DMS153 (cell line): ENCODE results near the gene TMEM98.
"Not testable (repeated sequence)": the region's sequence is repeated elsewhere in the genome, so short reads cannot be mapped to it uniquely, and the experiment has no call there.

Source experiments
- DNase-seq: peaks from one replicate; lab custom pipeline; 2025; lab: John Stamatoyannopoulos, UW

Gene TMEM98

DNA sequence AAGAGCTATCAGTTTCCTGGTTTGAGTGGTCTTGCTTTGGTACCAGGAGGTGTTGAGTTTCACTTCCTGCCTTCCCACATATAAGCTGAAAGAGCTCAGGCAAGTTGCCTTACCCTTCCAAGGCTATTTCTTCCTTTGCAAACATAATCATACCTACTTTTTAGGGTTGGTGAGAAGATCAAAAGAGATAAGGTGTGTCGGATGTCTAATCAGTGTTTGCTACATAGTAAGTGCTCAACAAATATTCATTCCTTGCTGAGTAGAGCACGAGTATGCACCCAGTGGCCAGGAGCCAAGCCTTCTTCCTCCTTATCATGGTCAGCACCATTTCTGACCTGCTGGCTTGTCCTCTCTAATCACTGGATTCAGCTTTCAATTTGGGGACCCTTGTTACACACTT is 12.7 kb upstream of the TMEM98 start:
- no peak for DNase-seq

DNA sequence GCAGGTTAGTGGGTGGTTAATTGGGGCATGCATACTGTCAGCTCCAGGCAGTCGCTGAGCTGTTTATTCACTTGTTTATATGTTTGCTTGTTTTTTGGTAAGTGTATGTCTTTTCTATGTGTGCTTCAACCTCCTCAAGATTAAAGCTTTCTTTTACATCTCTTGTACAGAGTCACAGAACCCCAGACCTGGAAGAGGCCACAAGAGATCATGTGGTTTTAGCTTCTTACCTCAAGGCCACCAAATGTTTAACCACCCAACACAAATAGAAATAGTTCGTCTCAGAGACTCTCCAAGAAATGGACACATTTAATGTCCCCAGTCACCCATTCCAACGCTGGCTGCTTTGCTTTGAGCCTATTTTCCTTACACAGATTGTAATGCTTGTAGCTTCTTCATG is 11.8 kb upstream of the TMEM98 start:
- DNase-seq = no peak

DNA sequence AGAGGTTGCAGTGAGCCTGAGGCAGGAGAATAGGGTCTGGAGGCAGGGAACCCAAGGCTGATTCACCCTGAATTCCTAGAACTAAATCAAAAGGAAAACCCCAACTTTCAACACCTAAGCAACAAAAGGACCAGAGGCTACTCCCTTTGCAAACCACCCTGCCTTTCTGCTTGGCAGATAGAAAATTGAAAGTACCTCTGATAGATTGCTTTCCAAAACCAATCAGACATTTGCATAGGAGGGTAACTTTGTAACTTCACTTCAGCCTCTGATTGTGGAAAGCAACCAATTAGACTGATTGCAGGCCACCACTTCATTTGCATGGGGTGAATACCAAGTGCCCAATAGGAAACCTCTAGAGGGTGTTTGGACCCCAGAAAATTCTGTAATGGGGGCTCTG is 10.9 kb upstream of the TMEM98 start:
- DNase-seq = no peak

DNA sequence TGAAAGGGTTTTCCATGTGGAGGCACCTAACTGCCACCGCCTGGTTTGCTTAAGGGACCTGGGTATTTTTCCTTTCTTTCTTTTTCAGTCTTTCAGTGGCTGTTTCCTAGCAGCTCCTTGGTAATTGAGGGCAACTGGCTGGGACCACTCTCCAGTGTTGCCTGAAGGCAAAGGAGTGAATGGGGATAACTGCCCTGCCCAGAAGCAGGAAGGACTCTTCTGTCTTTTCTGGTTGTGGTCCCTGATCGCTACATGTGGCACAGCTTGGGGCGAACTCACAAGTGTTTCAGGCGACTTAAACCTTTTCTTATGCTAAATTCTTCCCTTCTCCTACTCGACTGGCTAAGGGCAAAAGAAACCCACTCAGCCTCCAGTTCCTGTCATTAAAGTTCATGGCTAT is 10.1 kb upstream of the TMEM98 start:
- no peak for DNase-seq

DNA sequence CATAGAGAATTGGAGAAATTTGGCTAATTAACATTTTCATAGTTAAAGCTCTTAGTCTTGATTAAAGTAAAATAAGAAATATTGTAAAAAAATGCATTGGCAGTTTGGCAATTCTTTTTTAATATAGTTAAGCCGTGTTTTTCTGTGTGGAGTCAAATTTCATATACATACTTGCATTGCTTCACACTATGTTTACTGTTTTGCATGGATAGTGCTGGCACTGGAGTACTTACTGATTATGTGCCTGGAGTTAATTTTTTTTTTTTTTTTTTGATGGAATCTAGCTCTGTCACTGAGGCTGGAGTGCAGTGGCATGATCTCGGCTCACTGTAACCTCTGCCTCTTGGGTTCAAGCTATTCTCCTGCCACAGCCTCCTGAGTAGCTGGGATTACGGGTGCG is 8.1 kb upstream of the TMEM98 start:
- DNase-seq = not testable (repeated sequence)

DNA sequence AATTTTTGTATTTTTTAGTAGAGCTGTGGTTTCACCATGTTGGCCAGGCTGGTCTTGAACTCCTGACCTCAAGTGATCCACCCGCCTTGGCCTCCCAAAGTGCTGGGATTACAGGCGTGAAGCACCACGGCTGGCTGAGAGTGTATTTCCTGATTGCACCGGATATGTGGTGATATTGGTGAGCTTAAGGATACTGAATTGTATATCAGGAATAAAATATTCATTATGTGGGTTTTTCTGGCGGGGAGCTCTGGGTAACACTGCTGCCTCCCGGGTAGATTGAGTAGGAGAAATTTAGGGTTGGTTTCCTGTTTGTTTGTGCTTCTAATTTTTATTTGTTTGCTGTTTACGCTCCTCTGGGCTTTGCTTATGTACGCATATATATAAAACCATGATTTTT is 7.7 kb upstream of the TMEM98 start:
- DNase-seq = no peak

DNA sequence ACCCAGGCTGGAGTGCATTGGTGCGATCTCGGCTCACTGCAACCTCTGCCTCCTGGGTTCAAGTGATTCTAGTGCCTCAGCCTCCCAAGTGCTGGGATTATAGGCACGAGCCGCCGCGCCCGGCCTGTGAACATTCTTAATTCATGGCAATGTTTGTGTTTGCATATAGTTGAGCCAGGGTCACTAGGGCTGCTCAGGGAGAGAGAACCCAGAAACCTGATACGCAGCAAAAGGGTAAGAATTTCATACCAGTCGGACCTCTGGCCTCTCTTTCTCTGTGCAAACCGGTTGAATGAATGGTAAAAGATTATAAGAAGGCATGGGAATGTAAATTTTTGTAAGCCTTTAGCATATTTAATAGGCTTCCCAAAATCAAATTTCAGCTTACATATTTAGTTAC is 6.9 kb upstream of the TMEM98 start:
- DNase-seq = no peak

DNA sequence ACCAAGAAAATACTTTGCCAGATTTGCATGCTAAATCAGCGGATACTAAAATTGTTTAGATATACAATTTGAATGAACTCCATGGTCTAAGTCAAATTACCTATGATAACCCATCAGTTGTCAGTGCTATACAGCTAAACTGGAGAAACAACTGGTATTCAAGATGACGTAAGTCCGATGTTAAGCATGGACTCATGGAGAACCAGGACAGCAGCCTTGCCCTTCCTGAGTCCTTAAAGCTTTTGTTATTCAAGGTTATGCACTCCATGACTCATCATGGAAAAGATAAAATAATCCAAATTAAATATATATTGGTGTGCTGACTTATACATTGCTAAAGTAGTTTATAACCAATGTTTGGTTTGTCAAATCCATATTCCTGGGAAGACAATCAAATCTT is 4.0 kb upstream of the TMEM98 start:
- DNase-seq = not testable (repeated sequence)

DNA sequence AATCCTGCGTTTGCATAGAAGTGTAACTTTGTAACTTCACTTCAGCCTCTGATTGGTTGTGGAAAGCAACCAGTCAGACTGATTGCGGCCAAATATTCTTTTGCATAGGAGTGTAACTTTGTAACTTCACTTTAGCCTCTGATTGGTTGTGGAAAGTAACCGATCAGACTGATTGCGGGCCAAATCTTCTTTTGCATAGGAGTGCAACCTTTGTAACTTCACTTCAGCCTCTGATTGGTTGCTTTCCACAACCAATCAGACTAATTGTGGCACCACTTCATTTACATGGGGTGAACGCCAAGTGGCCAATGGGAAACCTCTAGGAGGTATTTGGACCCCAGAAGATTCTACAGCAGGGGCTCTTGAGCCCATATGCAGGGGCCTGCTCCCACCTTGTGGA is 1.8 kb upstream of the TMEM98 start:
- no peak for DNase-seq

DNA sequence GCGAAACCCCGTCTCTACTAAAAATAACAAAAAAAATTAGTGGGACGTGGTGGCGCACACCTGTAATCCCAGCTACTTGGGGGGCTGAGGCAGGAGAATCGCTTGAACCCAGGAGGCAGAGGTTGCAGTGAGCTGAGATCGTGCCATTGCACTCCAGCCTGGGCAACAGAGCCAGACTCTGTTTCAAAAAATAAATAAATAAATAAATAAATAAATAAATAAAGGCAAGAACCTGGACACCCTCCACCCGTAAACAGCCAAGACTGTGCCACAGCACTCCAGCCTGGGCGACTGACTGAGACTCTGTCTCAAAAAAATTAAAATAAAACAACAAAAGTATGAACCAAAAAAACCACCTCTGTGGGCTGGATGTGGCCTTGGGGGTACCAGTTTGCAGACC is 1.2 kb upstream of the TMEM98 start:
- DNase-seq = not testable (repeated sequence)

DNA sequence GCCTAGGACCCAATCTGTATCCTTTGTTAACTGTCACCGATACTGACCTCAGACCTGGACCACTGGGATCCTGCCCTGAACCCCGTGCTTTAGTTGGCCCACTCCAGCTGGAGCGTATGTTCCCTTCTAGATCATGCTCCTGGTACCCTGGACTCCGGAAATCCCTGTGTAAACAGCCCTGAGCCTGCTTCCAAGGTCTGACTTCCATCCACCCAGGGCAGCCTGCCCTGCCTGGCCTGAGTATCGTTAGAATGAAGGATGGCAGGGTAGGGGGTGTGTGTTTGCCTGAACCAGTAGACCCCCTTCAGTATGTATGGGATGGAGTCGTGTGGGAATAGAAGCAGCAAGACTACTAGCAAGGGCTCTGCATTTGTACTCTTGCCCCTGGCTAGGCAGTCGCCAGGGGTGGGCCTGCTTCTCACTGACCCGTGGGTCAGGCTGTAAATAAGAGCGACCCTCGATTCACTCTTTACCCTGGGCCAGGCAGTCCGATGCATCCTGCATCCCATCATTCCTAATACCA is 691 bp upstream of the TMEM98 start:
- DNase-seq = no peak

DNA sequence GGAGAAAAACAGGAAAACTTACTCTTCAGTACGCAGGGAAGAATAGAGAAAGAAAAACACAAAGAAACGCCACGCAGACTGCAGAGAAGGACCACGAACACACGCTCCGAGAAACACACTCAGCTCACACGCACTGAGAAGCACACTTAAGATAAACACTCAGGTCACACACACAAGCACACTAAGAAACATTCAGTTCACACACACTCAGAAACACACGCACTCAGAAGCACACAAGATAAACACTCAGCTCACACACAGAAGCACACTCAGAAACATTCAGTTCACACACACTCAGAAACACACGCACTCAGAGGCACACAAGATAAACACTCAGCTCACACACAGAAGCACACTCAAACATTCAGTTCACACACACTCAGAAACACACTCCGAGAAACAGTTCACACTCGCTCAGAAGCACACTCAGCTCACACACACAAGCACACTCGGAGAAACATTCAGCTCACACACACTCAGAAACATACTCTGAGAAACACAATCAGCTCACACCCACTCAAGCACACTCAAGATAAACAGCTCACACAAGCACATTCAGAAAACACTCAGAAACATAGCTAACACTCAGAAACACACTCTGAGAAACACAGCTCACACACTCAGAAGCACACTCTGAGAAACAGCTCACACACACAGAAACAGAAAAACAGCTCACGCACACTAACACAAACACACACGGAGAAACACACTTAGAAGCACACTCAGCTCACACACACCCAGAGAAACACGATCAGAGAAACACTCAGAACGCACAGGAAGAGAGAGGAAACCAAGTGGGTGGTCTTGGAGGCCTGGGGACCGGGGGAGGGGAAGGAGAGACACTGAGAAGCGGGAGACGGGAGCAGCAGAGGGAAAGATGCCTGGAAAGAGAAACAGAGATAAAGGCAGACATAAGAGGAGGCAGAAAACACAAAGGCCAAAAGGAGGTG is 908 bp downstream of the TMEM98 start:
- DNase-seq = no peak

DNA sequence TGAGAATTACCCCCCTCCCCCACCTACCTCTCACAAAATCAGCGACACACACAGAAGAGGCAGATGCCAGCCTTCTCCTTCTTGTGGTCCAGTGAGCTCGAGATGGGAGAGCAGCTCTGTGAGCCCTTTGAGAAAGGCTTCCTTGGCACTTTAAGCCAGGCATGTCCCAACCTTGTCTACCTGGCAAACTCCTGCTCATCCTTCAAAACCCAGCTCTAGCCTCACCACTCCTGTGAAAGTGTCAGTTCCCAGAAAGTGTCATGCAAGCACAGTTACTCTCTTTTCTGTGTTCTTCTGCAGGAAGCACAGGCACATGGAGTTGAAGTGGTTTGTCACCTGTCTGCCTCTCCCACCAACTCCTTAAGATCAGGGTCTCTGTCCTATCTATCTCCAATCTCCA is 1.6 kb downstream of the TMEM98 start:
- no peak for DNase-seq

DNA sequence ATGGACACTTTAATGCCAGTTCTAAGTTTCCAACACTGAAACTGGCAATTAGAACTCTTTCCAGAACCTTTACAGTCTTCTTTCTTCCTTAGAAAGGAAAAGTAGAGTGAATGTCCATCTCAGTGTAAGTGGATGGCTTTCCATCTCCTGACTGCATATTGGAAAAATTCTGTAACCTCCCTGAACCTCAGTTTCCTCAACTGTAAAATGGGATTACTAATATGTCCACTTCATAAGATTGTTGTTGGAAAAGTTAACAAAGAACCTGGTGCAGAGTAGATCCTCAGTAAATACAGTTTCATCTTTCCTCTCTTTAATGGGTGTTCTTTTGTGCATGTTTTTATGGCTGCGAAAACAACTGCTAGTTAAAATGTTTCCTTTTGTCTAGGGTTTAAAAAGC is 2.6 kb downstream of the TMEM98 start:
- DNase-seq = no peak

DNA sequence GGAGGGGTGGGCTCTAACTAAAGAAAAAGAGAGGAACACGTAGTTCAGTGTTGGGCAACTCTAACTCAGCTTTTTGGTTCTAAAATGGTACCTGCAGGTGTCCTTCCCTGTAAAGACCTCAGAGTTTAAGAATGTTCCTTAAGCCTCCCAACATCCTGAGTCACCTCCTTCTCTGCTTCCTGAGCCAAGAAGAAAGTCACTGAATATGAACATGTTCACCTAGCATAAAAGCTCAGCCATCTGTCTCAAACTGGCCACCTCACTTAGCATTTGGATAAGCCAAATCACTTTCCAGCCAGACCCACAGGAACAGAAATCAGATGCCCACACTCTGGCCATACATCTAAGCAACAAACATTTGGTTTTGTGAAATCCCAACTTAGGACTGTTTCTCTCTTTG is 3.7 kb downstream of the TMEM98 start:
- no peak for DNase-seq

DNA sequence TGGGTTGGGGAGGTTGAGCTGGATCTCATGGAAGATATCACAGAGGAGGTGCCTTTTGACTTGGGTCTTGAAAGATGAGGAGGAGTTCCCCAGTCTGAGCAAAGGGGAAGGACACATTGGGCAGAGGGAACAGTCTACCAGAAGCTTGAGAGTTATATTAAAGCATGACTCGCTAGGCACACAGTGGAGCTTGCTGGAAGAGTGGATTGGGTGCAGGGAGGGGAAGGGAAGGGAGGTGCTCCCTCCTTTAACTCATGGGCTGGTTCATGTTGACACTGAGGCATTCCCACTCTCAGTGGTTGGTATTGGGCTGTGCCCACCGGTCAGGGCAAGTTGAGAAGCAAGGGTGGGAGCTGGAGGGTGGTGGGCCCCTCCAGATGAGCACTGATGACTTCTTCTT is 5.9 kb downstream of the TMEM98 start:
- no peak for DNase-seq

DNA sequence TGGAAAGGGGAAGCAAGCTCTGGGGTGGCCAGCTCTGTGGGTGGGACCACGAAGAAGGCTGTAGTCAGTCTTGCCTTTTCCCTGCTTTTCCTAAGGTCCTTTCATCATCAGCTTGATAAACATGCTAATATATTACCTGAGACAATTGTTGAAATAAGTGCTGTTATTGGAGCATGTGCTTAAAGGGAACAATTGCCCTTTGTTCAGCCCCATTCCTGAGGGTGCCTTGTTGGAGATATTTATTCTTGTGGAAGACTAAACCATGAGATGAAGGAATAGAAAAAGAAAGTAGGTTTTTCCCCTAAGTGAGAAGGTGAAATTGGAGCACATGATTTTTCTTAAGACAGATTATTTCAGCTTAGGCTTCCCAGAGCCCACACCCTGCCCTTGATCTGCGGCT is 7.8 kb downstream of the TMEM98 start:
- DNase-seq = no peak

DNA sequence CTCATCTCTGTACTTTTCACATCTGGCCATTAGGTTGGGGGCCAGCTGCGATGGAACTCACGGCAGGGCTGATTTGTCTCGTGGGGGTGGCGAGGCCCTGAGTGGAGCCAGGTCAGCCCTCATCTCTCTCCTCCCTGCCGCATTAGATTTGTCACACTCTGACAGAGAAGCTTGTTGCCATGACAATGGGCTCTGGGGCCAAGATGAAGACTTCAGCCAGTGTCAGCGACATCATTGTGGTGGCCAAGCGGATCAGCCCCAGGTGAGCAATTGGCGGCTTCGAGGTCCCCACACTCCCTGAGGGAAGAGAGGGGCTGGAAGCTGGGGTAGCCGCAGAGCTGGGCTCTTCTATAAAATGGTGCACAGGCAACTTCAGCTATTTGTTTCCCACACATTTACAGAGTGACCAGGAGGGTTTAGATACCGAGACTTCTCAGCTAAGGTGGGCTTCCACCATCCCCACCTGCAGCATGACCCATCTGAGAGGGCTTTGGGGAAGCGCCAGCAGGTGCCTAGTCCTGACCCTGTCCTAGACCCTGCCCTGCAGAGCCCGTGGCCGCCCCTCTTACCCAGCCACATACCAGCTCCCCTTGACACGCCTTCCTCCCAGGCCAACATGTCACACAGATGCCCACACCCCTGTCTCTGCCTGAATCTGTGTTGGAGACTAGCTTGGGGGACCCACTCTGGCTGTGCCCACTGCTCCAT is 8.4 kb downstream of the TMEM98 start:
- DNase-seq = no peak

DNA sequence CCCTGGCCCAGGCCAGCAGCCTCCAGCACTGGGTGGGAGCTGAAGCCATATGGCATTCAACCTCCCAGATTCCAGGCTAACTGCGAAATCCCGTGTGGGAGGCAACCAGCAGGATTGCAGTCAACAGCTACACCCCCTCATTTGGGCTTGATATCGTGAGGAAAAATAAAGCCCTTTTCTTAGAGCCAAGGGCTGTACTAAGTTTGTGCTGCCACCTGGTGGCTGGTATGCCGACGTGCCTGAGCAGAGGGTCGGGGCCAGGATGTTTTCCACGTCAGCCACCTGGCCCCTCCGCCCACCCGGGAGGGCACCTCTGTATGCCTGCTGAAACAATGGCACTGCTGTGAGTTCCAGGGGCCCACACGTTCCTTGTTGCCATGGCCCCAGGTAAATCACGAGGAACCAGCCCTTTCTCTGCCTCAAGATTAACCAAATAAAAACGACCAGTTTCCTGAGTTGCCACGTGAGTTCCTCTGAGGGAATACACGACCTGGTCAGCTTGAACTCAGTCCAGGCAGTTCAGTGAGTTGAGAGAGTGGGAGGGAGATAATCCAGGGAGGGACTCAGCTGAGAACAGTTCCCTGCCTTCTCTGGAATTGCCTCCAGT is 9.0 kb downstream of the TMEM98 start:
- peak; percentile 7 for DNase-seq

DNA sequence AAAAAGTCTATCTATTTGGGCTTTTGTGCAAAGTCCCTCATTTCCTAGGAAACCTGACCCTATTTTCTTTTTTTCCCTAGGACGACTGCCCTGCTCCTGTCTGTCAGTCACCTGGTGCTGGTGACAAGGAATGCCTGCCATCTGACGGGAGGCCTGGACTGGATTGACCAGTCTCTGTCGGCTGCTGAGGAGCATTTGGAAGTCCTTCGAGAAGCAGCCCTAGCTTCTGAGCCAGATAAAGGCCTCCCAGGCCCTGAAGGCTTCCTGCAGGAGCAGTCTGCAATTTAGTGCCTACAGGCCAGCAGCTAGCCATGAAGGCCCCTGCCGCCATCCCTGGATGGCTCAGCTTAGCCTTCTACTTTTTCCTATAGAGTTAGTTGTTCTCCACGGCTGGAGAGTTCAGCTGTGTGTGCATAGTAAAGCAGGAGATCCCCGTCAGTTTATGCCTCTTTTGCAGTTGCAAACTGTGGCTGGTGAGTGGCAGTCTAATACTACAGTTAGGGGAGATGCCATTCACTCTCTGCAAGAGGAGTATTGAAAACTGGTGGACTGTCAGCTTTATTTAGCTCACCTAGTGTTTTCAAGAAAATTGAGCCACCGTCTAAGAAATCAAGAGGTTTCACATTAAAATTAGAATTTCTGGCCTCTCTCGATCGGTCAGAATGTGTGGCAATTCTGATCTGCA is 12.9 kb downstream of the TMEM98 start:
- no peak for DNase-seq

DNA sequence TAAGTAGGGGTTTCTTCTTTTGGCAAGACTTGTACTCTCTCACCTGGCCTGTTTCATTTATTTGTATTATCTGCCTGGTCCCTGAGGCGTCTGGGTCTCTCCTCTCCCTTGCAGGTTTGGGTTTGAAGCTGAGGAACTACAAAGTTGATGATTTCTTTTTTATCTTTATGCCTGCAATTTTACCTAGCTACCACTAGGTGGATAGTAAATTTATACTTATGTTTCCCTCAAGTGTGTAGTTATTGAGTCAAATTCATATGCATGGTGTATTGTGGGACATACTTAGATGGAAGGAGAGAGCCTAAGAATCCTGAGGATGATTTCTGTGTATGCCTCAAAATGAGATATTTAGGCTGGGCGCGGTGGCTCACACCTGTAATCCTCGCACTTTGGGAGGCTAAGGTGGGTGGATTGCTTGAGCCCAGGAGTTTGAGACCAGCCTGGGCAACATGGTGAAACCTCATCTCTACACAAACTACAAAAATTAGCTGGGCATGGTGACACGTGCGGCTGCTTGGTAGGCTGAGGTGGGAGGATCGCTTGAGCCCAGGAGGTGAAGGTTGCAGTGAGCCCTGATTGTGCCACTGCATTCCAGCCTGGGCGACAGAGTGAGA is 13.6 kb downstream of the TMEM98 start:
- no peak for DNase-seq

DNA sequence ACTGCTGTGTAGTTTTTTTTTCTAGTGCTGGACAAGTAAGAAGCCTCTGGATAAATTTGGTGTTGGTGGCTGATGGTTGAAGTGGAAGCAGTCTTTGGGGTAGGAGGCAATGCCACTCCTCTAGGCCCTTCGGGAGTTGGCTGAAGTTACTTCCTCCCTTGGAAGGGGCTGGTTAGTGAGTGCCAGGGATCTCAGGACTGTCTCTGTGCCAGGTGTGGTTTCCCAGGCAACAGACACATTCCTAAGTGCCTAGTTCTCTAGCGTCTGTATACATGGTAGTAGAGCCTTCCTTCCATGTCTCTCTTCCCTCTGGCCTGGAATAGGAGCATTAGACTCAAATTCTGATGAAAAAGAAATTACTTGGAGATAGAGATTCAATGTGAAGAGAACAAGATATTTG is 15.3 kb downstream of the TMEM98 start:
- DNase-seq = no peak
